Endothelial cell of umbilical vein (primary cell): ENCODE results near the gene RALGPS1. TPM values are rescaled to one million over a fixed set of nuclear protein-coding genes. Genes with fewer than 3 reads are reported as not detected.

Source experiments
- BruUV-seq: library from RNA; stranded (reverse); fragments of 400-500 nt; replicated peaks from 2 replicates; lab custom pipeline; 2021; lab: Mats Ljungman, UMichigan
- CTCF ChIA-PET: fragments of 300-600, 350-600 bp; sonication (Branson Sonifier 250); formaldehyde crosslinking; loops from one replicate; lab custom pipeline; 2021; ENCODE audit warnings: antibody characterized with exemption, inconsistent platforms; lab: Charles Lee
- POLR2A ChIA-PET: fragments of 300-600, 350-600 bp; sonication (Branson Sonifier 250); formaldehyde crosslinking; loops from one replicate; lab custom pipeline; 2021; ENCODE audit warnings: antibody characterized with exemption, inconsistent platforms; lab: Charles Lee
- DNase-seq: peaks from one replicate; pipeline ENCODE4 v3.0.0-alpha.2; 2011; ENCODE audit warnings: low read depth, low spot score
- FAIRE-seq: peaks from 2 replicates; lab custom pipeline; 2011; peaks lifted over from hg19 to GRCh38; lab: Jason Lieb, UNC
- H2AFZ ChIP-seq: 2 replicates; pipeline ENCODE4 v1.6.0; 2012; ENCODE audit warnings: low read depth, low read length, control low read depth, inconsistent platforms
- H3K27ac ChIP-seq: 2 replicates; pipeline ENCODE4 v1.5.1; 2011; ENCODE audit warnings: low read depth, mild to moderate bottlenecking, control low read depth, low read length, moderate library complexity; ENCODE audit not compliant: insufficient read depth
- H3K27me3 ChIP-seq, 2 experiments: 2 replicates each; pipeline versions ENCODE4 v1.6.0 to v1.6.1; 2011; ENCODE audit warnings: low read length in 2 of 2, mixed read lengths in 1 of 2; ENCODE audit not compliant: control insufficient read depth in 2 of 2, insufficient read depth in 2 of 2
- H3K36me3 ChIP-seq, 2 experiments: 2 replicates in 1 of 2; 3 replicates in 1 of 2; pipeline ENCODE4 v1.5.1; 2011; ENCODE audit warnings: low read length in 2 of 2, mild to moderate bottlenecking in 1 of 2, moderate library complexity in 1 of 2; ENCODE audit not compliant: control insufficient read depth in 2 of 2, insufficient read depth in 2 of 2; ENCODE audit errors: extremely low read depth in 1 of 2
- H3K4me1 ChIP-seq: 3 replicates; pipeline ENCODE4 v1.5.1; 2011; ENCODE audit warnings: mild to moderate bottlenecking, low read length; ENCODE audit not compliant: control insufficient read depth, insufficient read depth; ENCODE audit errors: extremely low read depth
- H3K4me2 ChIP-seq: 2 replicates; pipeline ENCODE4 v1.6.1; 2011; ENCODE audit warnings: low read length, control low read depth, mixed read lengths; ENCODE audit not compliant: insufficient read depth
- H3K4me3 ChIP-seq, 3 experiments: fragments of 200-600 bp in 1 of 3; sonication (generic), shearing (Covaris generic) in 1 of 3; replicated peaks in 1 of 3; 2 replicates each; pipeline ENCODE4 v1.5.1; 2011 to 2016; ENCODE audit warnings: control low read depth in 3 of 3, low read length in 3 of 3, mild to moderate bottlenecking in 2 of 3, inconsistent platforms in 1 of 3, low read depth in 1 of 3, moderate library complexity in 1 of 3; ENCODE audit not compliant: insufficient read depth in 1 of 3
- H3K79me2 ChIP-seq: 2 replicates; pipeline ENCODE4 v1.6.0; 2012; ENCODE audit warnings: low read length, inconsistent platforms; ENCODE audit not compliant: control insufficient read depth, insufficient read depth
- H3K9ac ChIP-seq: replicated peaks from 2 replicates; pipeline ENCODE3; 2011; ENCODE audit warnings: low read length, control low read depth; ENCODE audit not compliant: insufficient read depth; ENCODE audit errors: extremely low read depth
- H3K9me1 ChIP-seq: replicated peaks from 3 replicates; pipeline ENCODE4 v1.6.0; 2011; ENCODE audit warnings: mild to moderate bottlenecking, low read length; ENCODE audit not compliant: control insufficient read depth, insufficient read depth; ENCODE audit errors: extremely low read depth
- H3K9me3 ChIP-seq: replicated peaks from 2 replicates; pipeline ENCODE4 v1.5.1; 2012; ENCODE audit warnings: low read length, inconsistent platforms; ENCODE audit not compliant: control insufficient read depth, insufficient read depth
- H4K20me1 ChIP-seq: replicated peaks from 2 replicates; pipeline ENCODE3; 2011; ENCODE audit warnings: mild to moderate bottlenecking, low read length; ENCODE audit not compliant: control insufficient read depth, insufficient read depth; ENCODE audit errors: extremely low read depth
- EZH2 ChIP-seq: IDR thresholded peaks from 2 replicates; pipeline ENCODE4 v1.6.1; 2012; ENCODE audit warnings: borderline replicate concordance, low read depth, mild to moderate bottlenecking, moderate library complexity, low read length, inconsistent platforms; ENCODE audit not compliant: severe bottlenecking
- FOS ChIP-seq: IDR thresholded peaks from 2 replicates; pipeline ENCODE4 v1.6.1; 2011; ENCODE audit warnings: mild to moderate bottlenecking, low read length, moderate library complexity, borderline replicate concordance; ENCODE audit not compliant: insufficient read depth
- POLR2A ChIP-seq: IDR thresholded peaks from 2 replicates; pipeline ENCODE4 v1.6.1; 2012; ENCODE audit warnings: low read depth, mild to moderate bottlenecking, control low read depth, low read length
- POLR2AphosphoS5 ChIP-seq: IDR thresholded peaks from 2 replicates; pipeline ENCODE4 v1.6.1; 2012; ENCODE audit warnings: low read depth, mild to moderate bottlenecking, control low read depth, low read length, moderate library complexity; ENCODE audit not compliant: insufficient read depth
- dilution Hi-C: fragments of 300-500 bp; cut with MboI; formaldehyde crosslinking; loops from one replicate; pipeline ENCODE4 v1.15.0; 2019; ENCODE audit warnings: low sequenced_read_pairs; ENCODE audit not compliant: extremely low pct_ligation_motif_present
- intact Hi-C: fragments of 100-400 bp; cut with micrococcal nuclease; formaldehyde crosslinking; loops from one replicate; pipeline ENCODE4 v1.10.0; 2022
- polyA plus RNA-seq, 4 experiments: library from polyadenylated mRNA; depleted of rRNA in 3 of 4; stranded (reverse) in 3 of 4; unstranded in 1 of 4; fragments of >200 nt; gene quantifications; 2 replicates each; pipeline versions ENCODE4 v1.2.1 to v1.2.3, GENCODE V29; 2011 to 2012; ENCODE audit warnings: missing spikeins in 1 of 4
- total RNA-seq: library from RNA; stranded (reverse); gene quantifications from 2 replicates; pipeline ENCODE4 v1.2.3, GENCODE V29; 2021

RALGPS1 gene
- total and polyA plus RNA-seq, 2 donors (not counting 3 experiments of a cell fraction or from before 2014, with no cell fraction given): 3.8 to 5.5 TPM

DNA sequence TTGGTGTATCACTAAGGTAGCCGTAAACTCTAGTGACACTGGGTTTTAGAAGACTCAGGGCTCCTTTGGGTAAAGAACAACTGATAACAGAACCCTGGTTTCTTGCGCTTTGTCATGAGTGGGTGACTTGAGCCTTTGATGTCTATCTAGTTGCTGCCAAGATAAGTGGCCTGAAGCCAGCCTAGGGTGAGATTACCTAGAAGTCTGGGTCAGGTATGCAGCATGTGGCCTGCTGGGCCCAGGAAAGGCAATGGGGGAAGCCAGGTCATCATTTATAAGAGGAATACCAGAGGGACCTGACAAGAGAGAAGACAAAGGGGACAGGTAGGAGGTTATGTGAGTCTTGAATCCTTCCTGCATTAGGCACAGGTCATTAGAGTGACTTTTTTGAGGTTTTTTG lies 326.8 kb downstream of the RALGPS1 start:
- no peaks in the 10 kb centered on the region for H4K20me1 ChIP-seq
- no peak overlapping the region for H2AFZ ChIP-seq
- H3K4me1 ChIP-seq: peaks cover 7% of the 10 kb centered on the region
- ChIA-PET CTCF (no interaction called here), POLR2A (no interaction called here)
- no peaks in the 10 kb centered on the region for H3K36me3 ChIP-seq
- dilution Hi-C loops: no loop called here
- no peak for FAIRE-seq
- H3K4me2 ChIP-seq: no peak overlapping the region
- no peaks in the 10 kb centered on the region for H3K9me1 ChIP-seq
- no peak overlapping the region for H3K4me3 ChIP-seq
- no peaks in the 10 kb centered on the region for H3K27me3 ChIP-seq
- no peak overlapping the region for H3K27ac ChIP-seq
- TF ChIP-seq EZH2: no peak
- no peak for DNase-seq
- intact Hi-C loops: no loop called here
- no TSS peak for BruUV-seq
- no peaks in the 10 kb centered on the region for H3K9me3 ChIP-seq
- H3K9ac ChIP-seq: no peak overlapping the region
- H3K79me2 ChIP-seq: no peaks in the 10 kb centered on the region

DNA sequence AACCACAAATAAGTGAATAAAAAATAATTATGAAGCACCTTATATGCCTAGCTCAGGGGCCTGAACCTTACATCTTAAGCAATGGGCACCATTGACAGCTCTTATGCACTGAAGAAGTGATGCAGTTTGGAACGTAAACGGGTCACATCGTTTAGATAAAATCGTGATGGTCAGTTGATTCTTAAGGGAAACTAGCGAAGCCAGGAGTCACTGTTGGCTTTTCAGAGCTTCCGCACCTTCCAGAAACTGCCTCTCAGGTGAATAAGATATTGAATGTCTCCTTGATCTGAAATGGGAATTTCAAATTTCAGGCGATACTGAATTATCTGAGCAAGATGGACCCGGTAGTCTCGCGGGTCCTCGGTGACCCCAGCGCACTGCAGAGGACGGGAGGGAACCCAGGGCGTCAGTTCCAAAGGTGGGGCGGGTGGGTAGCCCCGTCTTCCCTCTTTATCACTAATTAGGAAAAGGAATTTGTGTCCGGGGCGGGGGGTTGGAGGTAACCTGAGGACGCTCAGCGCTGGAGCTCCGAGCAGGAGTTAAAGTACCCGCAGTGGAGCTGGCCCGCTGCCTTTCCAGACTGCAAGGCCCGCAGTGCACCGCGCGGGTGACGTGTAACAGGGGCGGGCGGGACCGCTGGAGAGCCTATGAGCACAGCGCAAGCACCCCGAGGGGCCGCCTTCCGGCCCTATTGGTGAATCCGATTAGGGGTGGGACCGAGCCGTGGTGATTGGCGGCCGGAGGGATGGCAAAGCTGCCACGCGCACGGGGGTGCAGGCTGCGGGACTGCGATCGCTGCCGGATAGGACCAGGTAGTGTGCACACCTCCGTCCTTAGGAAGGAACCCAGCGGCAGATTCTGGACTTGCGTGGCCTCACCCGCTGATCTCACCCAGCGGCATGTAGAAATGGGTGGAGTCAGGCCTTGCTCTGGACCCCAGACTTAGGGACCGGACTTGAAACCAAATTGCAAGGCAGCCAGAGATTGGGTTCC lies 330.3 kb downstream of the RALGPS1 start:
- POLR2A ChIA-PET: interaction anchor here (0.5 to 1.2 kb wide), 4 partner anchors 20 to 205 kb away, joined by 3 to 15 read pairs (median 3); partner anchors contain the start of gene SLC2A8
- CTCF ChIA-PET: interaction anchor here (0.7 to 1.4 kb wide), 5 partner anchors 18 to 103 kb away, joined by 3 to 8 read pairs (median 3); no protein-coding TSS in a partner anchor
- Histone ChIP-seq H3K79me2 (no peaks in the 10 kb centered on the region), H3K4me1 (peaks cover 7% of the 10 kb centered on the region), H3K4me3 (peak overlapping the region; percentile 0 to 63 (median 61)), H3K36me3 (no peaks in the 10 kb centered on the region), H3K9me1 (no peaks in the 10 kb centered on the region), H4K20me1 (no peaks in the 10 kb centered on the region), H3K9ac (peak overlapping the region; percentile 62), H3K27ac (peak overlapping the region; percentile 56), H3K9me3 (no peaks in the 10 kb centered on the region), H2AFZ (peak overlapping the region; percentile 99), H3K4me2 (peak overlapping the region; percentile 83), H3K27me3 (no peaks in the 10 kb centered on the region)
- DNase-seq (peak; percentile 94), FAIRE-seq (peak; percentile 98)
- BruUV-seq: TSS peak; percentile 85
- dilution Hi-C loops: no loop called here
- intact Hi-C loops: loop anchor here (1.0 kb wide), 1 partner anchor 21 kb away; no protein-coding TSS in a partner anchor
- peak; percentile 79 for TF ChIP-seq POLR2A
- peak; percentile 81 for TF ChIP-seq POLR2AphosphoS5
- no peak for TF ChIP-seq FOS
